HG03565 (cell line): ENCODE measurements around the gene TIMP2.
"Not testable (repeated sequence)": the region's sequence is repeated elsewhere in the genome, so short reads cannot be mapped to it uniquely, and the experiment has no call there.

Source experiments
- ATAC-seq: cut with Tn5 transposase; IDR thresholded peaks from one replicate; pipeline ENCODE4 v1.9.1; 2021; ENCODE audit warnings: mild to moderate bottlenecking, moderate library complexity; ENCODE audit not compliant: unreplicated experiment

Gene TIMP2

DNA sequence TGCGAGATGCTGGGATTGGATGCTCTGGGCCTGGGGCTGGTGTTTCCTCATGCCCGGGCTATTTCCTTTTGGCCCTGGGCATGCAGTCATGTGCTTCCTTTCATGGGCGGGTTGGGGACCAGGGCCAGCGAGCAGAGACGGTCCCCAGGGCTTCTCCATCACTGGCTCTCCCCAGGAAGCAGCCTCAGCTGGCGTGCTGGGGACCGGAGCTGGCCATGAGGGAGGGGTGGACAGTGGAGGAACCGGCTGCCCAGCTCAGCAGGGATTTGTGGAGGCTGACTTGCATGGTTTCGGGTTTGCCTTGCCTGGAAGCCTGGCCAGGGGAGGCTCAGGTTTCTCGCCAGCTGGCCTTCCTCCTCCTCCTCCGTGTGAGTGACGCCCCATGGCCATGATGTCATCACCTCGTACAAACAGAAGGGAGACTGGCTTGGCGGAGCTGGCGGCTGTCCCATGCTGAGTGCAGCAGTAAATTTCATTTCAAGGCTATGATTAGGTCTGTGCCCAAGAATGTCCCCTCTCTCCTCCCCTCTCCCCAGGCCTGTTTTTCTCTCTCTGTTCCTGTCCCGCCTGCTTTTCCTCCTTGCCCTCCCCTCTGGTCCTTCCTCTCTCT lies 8.9 kb upstream of the TIMP2 start:
- ATAC-seq = no peak

DNA sequence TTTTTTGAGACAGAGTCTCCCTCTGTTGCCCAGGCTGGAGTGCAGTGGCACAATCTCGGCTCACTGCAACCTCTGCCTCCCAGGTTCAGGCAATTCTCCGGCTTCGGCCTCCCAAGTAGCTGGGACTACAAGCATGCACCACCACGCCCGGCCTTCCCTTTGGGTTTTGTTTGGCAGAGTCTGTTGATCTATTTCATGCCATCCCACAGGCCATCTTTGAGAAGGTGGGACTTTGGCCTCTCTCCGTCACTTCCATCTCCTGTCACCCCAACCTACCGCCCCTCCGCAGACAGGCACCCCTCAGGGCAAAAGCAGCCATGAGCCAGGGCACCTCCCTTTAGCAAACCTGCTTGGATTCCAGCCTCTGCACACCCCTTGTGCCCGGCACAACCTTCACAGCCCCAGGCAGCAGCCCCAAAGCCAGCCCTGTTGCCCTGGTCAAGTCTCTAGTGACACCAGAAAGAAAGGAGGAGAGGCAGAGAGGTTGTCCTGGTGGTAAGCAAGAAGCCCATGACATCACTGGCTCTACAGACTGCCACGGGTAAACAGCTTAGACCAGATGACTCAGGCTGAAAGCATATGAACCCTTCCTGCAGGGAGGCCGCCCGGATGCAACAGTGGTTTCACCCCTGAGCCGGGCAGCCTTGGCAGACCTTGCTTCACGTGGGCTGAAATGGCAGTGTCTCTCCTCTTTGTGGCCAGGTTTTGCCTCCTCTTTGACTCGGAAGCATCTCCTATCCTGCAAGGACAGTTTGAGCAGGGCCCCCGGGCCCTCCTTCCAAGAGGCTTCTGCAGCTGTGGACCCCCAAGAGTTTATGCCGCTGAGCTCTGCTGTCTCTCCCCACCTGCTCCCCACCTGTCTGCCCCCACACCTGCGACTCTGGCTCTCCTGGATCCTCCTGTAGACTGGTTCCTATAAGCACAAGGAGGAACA lies 8.1 kb upstream of the TIMP2 start:
- ATAC-seq = no peak

DNA sequence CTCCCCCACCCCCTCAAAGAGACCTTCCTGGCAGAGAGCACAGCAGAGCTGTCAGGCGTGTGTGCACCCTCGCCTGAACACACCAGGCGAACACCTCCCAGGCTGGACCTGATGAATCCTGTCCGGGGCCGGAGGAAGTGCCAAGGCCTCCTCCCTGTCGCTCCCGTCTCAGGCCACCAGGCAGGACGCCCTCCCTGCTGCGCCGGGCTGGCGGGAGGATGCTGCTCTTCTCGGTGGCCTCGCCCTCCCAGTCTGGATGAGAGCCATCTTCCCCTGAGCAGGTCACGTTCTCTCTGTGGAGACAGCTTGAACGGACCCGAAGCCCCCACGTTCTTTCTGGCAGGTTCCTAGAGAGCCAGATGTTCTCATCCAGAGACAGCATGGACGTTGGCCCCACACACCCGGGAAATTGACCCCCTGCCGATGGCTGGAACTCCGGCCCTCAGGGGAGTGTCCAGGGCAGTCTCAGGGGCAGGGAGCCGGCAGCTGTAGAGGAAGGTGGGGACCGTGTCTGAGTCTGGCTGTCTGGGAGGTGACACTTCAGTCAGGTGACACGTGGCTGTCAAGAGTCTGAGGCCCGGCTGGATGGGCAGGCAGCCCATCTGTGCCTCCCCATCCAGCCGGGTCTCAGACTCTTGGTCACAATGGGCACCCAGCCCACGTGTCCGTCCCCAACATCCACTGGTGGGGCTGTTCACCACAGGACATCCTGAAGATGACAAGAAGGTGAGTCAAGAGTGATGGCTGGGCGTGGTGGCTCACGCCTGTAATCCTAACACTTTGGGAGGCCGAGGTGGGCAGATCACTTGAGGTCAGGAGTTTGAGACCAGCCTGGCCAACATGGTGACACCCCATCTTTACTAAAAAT lies 5.0 kb upstream of the TIMP2 start:
- no peak for ATAC-seq

DNA sequence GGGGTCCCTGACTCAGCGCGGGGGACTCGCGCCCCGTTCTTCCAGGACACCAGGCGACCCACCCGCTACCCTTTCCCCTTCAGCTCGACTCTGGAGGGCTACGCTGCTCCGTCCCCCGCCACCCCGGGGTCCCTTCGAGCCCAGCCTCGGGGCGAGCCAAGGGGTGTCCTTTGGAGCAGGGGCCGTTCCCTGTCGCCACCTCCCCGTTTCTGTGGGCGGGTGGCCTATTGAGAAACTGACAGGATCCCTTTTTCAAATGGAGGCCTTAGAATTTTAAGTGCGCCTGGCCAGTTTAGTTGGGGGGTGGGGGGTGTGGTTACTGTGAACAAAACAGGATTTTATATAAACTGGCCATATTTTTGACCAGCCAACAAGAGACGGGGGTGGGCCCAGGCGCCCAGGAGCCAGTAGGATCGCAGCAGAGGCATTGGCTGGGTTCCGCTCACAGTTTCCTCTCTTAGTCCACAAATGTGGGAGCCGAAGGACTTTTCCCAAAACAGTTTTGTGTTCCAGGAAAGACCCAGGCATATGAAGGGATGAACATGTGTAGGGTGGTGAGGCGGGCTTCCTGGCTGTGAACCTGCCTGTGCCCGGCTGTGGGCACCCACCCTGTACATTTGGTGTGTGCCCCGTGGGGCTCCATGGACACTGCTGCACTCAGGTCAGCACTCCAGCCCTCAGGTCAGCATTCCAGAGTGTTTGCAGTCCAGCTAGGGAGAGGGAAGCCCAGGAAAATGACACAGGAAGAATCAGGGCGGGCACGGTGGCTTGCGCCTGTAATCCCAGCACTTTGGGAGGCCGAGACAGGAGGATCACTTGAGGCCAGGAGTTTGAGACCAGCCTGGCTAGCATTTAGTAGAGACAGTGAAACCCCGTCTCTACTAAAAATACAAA lies 722 bp upstream of the TIMP2 start:
- ATAC-seq = no peak

DNA sequence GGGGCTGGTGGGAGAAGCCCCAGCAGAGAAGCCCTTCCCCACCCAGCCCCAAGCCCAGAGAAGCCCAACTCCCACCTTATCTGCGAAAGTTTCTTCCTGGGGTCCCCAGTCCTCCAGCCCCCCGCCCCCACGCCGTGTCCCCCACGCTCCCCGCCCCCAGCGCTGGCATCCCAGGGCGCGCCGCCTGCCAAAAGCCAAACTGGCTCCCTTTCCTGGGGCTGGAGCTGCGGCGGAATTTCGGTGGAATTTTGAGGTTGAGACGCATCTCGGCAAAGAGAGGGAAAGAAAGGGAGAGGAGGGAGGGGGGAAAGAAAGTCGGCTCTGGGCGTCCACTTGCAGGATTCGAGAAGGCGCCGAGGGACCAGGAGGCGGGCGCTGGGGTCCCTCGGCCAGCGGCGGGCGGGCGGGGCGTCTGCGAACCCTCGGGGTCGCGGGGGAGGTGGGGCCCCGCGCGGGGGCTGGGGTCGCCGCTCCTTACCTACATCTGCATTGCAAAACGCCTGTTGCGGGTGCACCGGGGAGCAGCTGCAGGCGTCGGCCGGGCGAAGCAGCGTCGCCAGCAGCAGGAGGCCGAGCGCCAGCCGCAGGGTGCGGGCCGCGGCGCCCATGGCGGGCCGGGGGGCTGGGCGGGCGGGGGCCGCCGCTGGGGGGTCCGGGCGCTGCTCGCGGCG lies 571 bp downstream of the TIMP2 start:
- no peak for ATAC-seq

DNA sequence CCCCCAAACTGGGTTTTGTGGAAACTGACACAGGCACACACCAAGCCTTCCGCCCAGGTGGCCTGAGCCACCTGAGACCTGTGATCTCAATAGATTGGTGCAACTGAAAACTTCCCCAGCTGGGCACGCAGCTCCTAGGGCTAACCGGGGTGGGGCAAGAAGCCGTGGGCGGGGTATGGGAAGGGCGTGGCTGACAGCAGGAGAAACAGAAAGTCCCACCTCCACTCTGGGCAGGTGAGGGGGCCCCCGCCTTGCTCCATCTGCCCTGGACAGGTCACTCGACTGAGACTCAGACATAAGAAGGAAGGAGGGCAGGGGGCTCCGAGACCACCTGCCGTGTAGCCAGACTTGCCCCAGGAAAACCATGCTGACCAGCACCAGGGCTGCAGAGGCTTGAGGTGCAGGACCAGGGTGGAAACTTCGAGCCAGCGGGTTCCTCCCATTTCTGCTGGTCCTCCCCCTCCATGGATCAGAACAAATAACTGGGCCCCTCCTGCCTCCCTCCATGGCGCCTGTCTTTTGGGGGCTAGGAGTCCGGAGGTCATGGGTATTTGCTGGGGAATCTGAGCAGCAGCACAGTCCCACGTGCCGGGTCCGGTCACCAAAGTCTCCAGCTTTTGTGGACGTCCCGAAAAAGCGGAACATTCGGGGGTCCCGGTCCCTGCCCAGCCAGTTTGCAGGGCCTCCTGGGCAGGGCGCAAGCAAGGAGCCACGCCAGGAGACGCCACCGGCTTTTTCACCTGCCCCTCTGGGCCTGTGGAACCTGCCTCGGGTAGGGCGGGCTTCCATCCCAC lies 1.3 kb downstream of the TIMP2 start:
- ATAC-seq = no peak

DNA sequence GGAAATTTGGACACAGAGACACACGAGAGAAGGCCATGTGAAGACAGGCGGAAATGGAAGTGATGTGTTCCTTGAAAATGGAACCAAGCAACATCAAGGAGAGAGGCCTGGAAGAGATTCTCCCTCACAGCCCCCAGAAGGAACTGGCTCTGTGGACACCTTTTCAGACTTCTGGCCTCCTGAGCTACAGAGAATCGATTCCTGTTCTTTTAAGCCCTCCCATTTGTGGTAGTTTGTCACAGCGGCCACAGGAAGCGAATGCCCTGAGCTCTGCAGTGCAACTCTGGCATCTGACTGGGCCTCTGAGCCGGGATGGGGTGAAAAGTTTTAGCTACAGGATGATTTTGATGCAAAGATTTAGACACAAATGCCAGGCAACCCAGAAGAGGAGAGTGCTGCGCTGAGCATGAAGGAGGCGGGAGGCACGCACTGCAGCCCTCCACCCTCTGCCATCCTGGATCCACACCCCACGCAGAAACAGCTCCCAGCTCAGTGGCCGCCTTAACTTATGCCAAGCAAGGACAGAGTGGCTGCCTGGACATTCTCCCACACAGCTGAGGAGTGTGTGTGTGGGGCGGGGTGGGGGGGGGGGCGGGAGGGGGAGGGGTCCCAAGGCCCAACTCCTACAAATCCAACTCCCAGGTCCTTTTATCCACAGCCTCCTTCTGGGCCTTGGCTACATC lies 2.2 kb downstream of the TIMP2 start:
- ATAC-seq = no peak

DNA sequence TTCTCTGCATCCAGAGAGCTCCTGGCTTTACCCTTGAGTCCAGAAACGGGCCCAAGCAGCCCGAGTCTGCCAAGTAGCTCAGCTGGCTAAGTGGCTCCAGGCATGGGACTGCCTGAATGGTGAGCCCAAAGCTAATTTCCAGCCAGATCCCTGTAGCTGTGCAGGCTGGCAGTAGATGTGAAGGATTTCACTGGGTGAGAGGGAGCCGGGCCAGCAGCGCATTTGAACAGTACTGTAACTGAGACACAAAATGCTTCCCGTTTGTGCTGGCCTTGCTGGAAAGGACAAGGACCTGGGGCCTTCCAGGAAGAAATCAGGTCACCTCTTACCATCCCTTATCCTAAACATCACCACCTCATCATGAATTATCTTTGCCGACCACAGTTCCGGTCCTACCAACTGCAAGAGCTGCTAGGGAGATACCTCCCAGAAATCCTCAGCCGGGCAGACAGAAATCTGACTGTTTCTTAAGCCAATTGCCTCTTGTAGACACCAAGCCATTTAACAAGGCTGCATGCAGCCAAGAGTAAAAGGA lies 3.7 kb downstream of the TIMP2 start:
- ATAC-seq = no peak

DNA sequence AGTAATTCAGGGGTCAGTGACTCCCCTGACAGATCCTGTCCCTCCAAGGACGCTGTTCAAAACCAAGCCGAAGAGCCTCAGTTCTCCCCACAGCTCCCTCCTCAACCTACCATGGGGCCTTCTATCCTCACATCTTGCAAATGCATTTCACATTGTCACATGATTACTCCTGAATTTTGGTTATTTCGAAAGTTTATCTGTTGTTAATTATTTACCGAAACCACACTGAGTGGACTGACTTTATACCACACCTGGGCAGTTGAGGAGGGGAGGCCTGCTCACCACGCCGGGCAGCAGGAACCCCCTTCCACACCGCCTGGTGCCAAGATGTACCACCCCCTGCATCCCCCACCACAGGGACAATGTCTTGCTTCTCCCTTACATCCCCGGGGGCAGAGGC lies 4.7 kb downstream of the TIMP2 start:
- ATAC-seq = no peak

DNA sequence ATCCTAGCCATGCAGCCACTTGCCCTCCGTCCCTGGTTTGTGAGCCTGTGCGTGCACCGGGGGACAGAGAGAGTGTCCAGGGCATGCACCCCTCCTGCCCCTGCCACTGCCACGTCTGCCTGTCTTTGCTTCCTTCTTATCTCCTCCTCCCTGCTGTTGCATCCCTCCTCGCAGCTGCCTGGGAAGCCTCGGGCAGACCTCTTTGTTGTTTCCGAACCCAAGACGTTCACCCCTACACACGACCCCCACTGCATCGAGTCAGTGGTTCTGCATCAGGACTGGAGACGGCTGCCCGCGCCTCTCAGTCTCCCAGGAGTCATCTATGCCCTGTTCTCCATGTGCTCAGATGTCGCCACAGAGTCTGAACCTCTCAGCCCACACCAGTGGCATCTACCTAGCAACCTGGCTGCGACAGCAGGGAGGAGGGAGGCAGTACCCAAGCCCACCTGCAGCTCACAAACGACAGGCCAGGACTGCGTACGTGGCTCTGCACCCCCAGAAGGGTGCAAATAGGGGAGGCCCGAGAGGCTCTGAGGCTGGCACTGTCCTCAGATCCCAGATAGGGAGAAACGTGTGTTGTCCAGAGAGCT lies 5.2 kb downstream of the TIMP2 start:
- ATAC-seq = no peak

DNA sequence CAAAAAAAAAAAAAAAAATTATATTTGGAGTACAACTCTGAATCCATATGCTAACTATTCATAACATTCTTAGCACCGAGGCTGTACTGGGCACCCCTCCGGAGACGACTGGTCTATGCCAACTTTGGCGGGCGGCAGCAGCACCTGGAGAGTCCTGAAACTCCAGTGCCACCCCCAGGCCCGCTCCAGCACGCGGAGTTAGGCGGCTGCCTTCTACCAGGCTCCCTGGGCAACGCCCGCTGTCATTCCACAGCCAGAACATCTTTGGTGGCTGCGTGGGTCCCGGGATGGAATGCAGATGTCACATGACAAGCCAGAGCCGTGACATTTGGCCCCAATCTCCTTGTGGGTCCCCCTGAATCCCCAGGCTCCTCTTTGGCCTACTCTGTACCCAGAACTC lies 6.2 kb downstream of the TIMP2 start:
- ATAC-seq = no peak

DNA sequence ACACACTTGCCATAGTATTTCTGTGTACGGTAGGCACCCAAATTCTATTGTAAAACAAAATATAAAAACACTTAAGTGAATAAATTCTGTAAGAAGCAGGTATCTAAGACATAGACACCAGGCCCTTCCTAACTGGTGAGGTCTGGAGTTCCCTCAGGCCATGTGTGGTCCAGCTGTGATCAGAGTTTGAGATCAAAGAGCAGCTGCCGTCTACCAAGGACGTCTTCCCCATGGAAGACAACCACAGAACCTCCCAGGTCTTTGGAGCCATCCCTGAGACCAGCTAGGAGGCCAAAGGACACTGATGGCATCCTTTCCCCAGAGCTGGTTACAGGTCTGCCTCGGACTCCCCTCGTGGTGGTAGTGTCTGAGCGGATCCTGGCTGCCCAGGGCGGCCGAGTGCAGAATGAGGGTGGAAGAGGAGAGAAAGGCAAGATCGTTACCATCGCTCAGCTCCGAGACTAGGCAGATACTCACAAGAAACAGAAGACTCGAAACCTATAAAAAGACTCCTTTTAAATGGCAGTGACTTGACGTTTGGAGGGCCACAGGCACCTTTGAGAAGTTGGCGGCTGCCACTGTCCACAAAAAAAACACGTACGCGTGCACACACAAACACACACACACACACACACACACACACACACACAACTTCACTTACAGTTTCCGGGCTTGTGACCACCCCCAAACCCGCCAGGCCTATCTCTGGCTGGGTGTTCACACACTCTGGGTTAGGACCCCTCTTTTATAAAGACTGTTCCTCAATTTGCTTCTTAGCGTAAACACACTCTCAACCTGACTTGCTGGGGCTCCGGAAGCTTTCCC lies 7.5 kb downstream of the TIMP2 start:
- no peak for ATAC-seq

DNA sequence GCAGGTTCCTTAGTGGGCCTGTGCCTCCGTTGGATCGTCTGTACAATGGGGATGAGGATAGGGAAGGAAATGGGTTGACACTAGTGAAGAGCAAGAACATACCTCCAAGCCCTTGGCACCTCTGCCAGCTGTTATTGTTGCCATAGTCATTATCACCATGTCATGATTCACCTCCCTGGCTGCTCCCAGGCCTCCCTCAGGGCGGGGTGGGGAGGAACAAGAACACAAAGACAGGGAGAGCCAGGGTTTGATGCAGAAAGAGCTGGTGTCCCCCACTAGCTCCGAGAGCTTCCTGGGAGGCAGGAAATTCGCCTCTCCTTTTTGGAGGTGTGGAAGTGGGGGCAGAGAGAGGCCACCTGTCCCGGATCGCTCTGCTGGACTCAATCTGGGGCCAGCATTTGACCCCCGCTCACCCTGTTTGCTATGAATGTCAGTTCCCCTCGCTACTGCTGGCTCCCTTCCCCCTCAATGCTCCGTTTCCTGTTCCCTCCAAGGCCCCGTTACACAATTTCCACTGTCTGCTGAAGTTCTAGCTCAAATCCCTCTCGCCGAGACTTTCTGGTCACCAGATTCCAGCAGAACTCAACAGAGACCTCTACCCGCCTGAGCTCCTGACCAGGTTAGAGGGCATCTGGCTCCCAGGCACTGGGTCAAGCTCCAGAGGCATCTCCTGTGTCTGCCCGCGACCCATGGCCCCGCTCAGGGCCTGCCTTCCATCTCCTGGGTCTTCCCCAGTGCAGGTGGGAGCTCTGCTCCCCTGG lies 9.1 kb downstream of the TIMP2 start:
- ATAC-seq = no peak

DNA sequence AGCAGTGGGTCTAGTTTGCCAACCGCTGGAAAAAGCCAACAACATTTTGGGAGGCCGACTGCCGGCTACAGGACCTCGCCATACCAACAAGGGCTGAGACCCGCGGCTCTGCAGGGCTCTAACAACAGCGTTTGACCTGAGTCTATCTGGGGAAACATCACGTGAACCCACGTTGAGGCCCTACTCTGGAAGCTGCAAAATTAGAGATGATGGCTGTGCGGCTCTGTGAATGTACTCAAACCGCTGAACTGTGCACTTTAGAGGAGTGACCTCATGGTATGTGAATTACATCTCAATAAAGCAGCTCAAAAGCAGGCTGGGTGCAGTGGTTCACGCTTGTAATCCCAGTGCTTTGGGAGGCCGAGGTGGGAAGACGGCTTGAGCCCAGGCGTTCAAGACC lies 12.1 kb downstream of the TIMP2 start:
- no peak for ATAC-seq

DNA sequence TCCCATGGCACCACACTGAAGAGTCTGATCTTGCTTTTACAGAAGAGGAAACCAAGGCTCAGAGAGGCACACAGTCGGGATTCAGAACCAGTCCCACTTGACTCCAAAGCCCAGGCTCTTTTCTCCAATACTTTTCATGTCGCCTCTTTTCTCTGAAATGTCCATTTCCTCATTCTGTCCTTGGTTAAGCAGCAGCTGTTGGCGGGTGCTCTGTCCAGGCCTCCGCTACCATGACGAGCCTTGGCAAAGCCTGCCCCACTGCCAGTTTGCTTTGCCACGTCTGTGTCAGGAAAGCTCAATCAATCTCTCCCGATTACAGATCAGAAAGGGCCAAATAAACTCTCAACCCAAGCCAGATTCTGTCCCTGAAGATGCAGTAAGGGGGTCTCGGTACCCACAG lies 13.1 kb downstream of the TIMP2 start:
- no peak for ATAC-seq

DNA sequence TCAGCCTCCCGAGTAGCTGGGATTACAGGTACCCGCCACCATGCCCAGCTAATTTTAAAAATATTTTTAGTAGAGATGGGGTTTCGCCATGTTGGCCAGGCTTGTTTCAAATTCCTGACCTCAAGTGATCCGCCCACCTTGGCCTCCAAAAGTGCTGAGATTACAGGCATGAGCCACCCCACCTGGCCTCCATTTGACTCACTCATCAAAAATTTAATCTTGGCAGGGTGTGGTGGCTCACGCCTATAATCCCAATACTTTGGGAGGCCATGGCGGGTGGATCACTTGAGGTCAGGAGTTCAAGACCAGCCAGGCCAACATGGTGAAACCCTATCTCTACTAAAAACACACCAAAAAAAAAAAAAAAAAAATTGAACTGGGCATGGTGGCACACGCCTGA lies 13.6 kb downstream of the TIMP2 start:
- ATAC-seq = not testable (repeated sequence)
